ENCODE data around the gene NID2.

Gene NID2

GRCh38 chr14:52064174-52064573, 4.7 kb downstream of the NID2 start:
- Histone ChIP-seq H3K9me3 (ENCODE audit: control insufficient read depth, insufficient read depth, low read length) (no peaks in the 10 kb centered on the region), H3K36me3 (ENCODE audit: control insufficient read depth, insufficient read depth, low read length) (no peaks in the 10 kb centered on the region), H3K9ac (ENCODE audit: low read depth, low read length) (no peak overlapping the region), H3K27me3 (ENCODE audit: control insufficient read depth, insufficient read depth, low read length) (peaks cover 34% of the 10 kb centered on the region), H3K4me3 (ENCODE audit: low read depth, low read length) (no peak overlapping the region), H3K4me1 (ENCODE audit: control insufficient read depth, insufficient read depth, low read length) (peaks cover 3% of the 10 kb centered on the region)

- Histone ChIP-seq H3K4me3 (ENCODE audit: low read depth, low read length) (no peak overlapping the region), H3K9ac (ENCODE audit: low read depth, low read length) (no peak overlapping the region), H3K27me3 (ENCODE audit: control insufficient read depth, insufficient read depth, low read length) (peaks cover 28% of the 10 kb centered on the region), H3K9me3 (ENCODE audit: control insufficient read depth, insufficient read depth, low read length) (no peaks in the 10 kb centered on the region), H3K36me3 (ENCODE audit: control insufficient read depth, insufficient read depth, low read length) (no peaks in the 10 kb centered on the region), H3K4me1 (ENCODE audit: control insufficient read depth, insufficient read depth, low read length) (peaks cover 3% of the 10 kb centered on the region)
These were observed 5.8 kb downstream of the NID2 start for GRCh38 chr14:52063052-52063462.

DNA sequence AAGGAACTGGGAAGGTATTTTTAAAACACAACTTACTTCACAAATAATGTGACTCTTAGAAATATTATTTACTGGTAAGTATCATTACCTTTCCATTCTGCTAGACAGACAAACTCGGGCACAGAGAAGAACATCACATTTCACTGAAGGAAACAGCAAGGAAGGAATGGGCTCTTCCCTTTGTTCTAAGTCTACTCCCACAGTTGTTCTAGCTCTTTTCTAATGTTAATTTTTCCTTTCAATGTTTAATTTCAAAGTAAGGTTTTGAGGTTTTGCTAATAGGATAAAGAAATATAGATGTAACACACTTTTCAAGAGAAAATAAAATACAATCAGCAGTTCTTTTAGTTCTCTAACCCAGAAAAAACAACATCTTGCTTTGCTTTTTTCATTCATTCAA, 7.0 kb downstream of the NID2 start:
- H3K36me3 ChIP-seq (ENCODE audit: control insufficient read depth, insufficient read depth, low read length): no peaks in the 10 kb centered on the region
- H3K9me3 ChIP-seq (ENCODE audit: control insufficient read depth, insufficient read depth, low read length): no peaks in the 10 kb centered on the region
- peaks cover 16% of the 10 kb centered on the region for H3K27me3 ChIP-seq (ENCODE audit: control insufficient read depth, insufficient read depth, low read length)
- H3K4me3 ChIP-seq (ENCODE audit: low read depth, low read length): no peak overlapping the region
- H3K4me1 ChIP-seq (ENCODE audit: control insufficient read depth, insufficient read depth, low read length): peaks cover 3% of the 10 kb centered on the region
- H3K9ac ChIP-seq (ENCODE audit: low read depth, low read length): no peak overlapping the region

DNA sequence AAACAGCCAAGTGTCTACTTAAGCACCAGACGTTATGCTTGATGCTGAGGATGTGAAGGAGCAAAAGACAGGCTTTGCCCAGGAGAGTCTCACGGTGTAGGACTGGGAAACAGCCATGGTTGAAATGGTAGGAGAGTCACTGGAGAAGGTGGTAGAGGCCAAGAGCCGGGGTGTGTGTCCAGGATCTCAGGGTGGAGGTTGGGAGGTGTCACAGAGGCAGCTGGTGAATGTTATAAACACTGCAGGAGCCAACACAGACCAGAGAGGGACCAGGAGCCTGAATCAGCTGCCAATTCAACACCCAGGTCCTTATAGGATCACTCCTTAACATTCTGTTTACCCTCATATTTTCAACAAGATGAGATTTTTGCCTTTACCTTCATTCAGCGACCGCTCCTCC, 7.5 kb downstream of the NID2 start:
- H3K36me3 ChIP-seq (ENCODE audit: control insufficient read depth, insufficient read depth, low read length): no peaks in the 10 kb centered on the region
- no peak overlapping the region for H3K9ac ChIP-seq (ENCODE audit: low read depth, low read length)
- no peaks in the 10 kb centered on the region for H3K9me3 ChIP-seq (ENCODE audit: control insufficient read depth, insufficient read depth, low read length)
- H3K27me3 ChIP-seq (ENCODE audit: control insufficient read depth, insufficient read depth, low read length): peaks cover 11% of the 10 kb centered on the region
- no peak overlapping the region for H3K4me3 ChIP-seq (ENCODE audit: low read depth, low read length)
- H3K4me1 ChIP-seq (ENCODE audit: control insufficient read depth, insufficient read depth, low read length): peaks cover 3% of the 10 kb centered on the region

- Histone ChIP-seq H3K9me3 (ENCODE audit: control insufficient read depth, insufficient read depth, low read length) (no peaks in the 10 kb centered on the region), H3K9ac (ENCODE audit: low read depth, low read length) (no peak overlapping the region), H3K4me3 (ENCODE audit: low read depth, low read length) (no peak overlapping the region), H3K4me1 (ENCODE audit: control insufficient read depth, insufficient read depth, low read length) (peaks cover 3% of the 10 kb centered on the region), H3K27me3 (ENCODE audit: control insufficient read depth, insufficient read depth, low read length) (peaks cover 5% of the 10 kb centered on the region), H3K36me3 (ENCODE audit: control insufficient read depth, insufficient read depth, low read length) (no peaks in the 10 kb centered on the region)
These were observed 8.8 kb downstream of the NID2 start for GRCh38 chr14:52060080-52060479.

DNA sequence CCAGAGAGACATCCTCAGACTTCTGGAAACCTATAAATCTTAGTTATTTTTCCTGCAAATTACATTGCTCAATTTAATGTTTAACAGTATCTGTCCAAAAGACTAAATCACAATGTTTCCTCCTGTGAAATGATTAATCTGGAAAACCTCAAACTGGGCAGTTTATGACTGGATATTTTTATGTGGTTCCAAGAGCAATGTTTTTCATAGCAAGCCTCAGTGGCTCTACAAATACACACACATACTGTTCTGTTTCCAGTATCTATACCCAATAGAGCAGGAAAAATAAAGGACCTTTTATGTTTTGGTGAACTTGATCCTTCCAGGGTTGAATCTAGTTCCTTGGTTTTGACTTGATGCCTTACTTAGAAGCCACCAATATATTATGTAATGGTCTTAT, 9.2 kb downstream of the NID2 start:
- H3K36me3 ChIP-seq (ENCODE audit: control insufficient read depth, insufficient read depth, low read length): no peaks in the 10 kb centered on the region
- H3K4me1 ChIP-seq (ENCODE audit: control insufficient read depth, insufficient read depth, low read length): peaks cover 3% of the 10 kb centered on the region
- H3K4me3 ChIP-seq (ENCODE audit: low read depth, low read length): no peak overlapping the region
- H3K27me3 ChIP-seq (ENCODE audit: control insufficient read depth, insufficient read depth, low read length): peaks cover 2% of the 10 kb centered on the region
- H3K9me3 ChIP-seq (ENCODE audit: control insufficient read depth, insufficient read depth, low read length): no peaks in the 10 kb centered on the region
- no peak overlapping the region for H3K9ac ChIP-seq (ENCODE audit: low read depth, low read length)

DNA sequence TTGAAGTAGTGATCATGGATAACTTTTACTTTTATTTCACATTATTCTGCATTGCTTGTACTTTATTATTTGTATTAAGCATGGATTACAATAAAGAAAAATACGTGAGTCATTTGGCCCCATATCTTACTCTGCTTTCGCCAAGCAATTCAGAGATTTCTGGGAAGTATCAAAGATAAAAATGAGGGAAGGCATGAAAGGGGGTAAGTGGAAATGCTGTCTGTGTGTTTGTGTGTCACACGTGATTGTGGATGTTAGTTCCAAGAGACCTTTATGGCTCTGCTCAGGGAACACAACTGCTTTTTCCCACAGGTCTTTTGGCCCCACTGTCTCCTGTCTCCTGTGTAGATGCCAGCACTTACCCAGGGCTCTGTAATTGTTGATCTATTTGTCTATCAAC, 10.5 kb downstream of the NID2 start:
- Histone ChIP-seq H3K4me1 (ENCODE audit: control insufficient read depth, insufficient read depth, low read length) (peaks cover 3% of the 10 kb centered on the region), H3K36me3 (ENCODE audit: control insufficient read depth, insufficient read depth, low read length) (no peaks in the 10 kb centered on the region), H3K27me3 (ENCODE audit: control insufficient read depth, insufficient read depth, low read length) (no peaks in the 10 kb centered on the region), H3K9me3 (ENCODE audit: control insufficient read depth, insufficient read depth, low read length) (no peaks in the 10 kb centered on the region), H3K9ac (ENCODE audit: low read depth, low read length) (no peak overlapping the region), H3K4me3 (ENCODE audit: low read depth, low read length) (no peak overlapping the region)

DNA sequence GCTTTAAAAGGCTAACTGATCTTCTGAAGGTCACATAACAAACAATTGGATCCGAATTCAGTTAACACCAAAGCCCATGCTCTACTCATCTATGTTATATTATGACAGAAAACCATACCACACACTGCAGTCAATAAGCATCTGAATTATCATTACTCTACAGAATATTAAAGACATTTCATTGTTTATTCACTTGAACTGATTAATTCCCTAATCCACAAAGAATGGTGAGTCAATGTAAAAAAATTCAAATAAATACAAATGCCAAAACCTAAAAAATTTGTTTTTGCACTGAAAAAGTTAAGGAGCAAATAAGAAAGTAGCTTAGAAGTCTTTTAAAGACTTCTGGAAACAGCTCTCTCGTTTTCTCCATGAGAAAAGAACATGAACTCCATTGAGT, 13.7 kb downstream of the NID2 start:
- Histone ChIP-seq H3K9ac (ENCODE audit: low read depth, low read length) (no peak overlapping the region), H3K9me3 (ENCODE audit: control insufficient read depth, insufficient read depth, low read length) (no peaks in the 10 kb centered on the region), H3K27me3 (ENCODE audit: control insufficient read depth, insufficient read depth, low read length) (no peaks in the 10 kb centered on the region), H3K36me3 (ENCODE audit: control insufficient read depth, insufficient read depth, low read length) (no peaks in the 10 kb centered on the region), H3K4me1 (ENCODE audit: control insufficient read depth, insufficient read depth, low read length) (no peaks in the 10 kb centered on the region), H3K4me3 (ENCODE audit: low read depth, low read length) (no peak overlapping the region)

GRCh38 chr14:52054678-52055077, 14.2 kb downstream of the NID2 start:
- no peaks in the 10 kb centered on the region for H3K4me1 ChIP-seq (ENCODE audit: control insufficient read depth, insufficient read depth, low read length)
- no peak overlapping the region for H3K9ac ChIP-seq (ENCODE audit: low read depth, low read length)
- H3K4me3 ChIP-seq (ENCODE audit: low read depth, low read length): no peak overlapping the region

DNA sequence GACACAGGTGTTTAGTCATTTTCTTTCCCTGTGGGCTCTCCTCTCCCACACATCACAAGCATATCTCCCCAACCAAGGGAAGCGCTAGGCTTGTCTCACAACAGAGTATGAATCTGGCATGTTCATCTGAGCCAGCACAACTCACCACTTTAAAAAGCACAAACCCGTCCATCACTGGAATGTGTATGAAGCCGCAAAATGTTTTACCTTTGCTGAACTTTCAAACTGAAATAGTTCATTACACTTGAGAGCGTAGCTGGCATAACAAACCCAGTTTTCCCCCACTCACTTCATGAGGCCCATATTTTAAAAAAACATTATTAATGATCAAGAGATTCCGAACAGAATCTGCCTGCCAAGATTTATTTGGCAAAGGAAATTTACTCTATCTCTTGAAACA, 15.8 kb downstream of the NID2 start:
- no peak overlapping the region for H3K4me3 ChIP-seq (ENCODE audit: low read depth, low read length)
- H3K9me3 ChIP-seq (ENCODE audit: control insufficient read depth, insufficient read depth, low read length): no peaks in the 10 kb centered on the region
- no peaks in the 10 kb centered on the region for H3K27me3 ChIP-seq (ENCODE audit: control insufficient read depth, insufficient read depth, low read length)
- H3K9ac ChIP-seq (ENCODE audit: low read depth, low read length): no peak overlapping the region
- peaks cover 4% of the 10 kb centered on the region for H3K4me1 ChIP-seq (ENCODE audit: control insufficient read depth, insufficient read depth, low read length)
- no peaks in the 10 kb centered on the region for H3K36me3 ChIP-seq (ENCODE audit: control insufficient read depth, insufficient read depth, low read length)

More at GRCh38 chr14:52054678-52055077, 14.2 kb downstream of the NID2 start:
- H3K27me3 ChIP-seq (ENCODE audit: control insufficient read depth, insufficient read depth, low read length): no peaks in the 10 kb centered on the region
- H3K36me3 ChIP-seq (ENCODE audit: control insufficient read depth, insufficient read depth, low read length): no peaks in the 10 kb centered on the region
- no peaks in the 10 kb centered on the region for H3K9me3 ChIP-seq (ENCODE audit: control insufficient read depth, insufficient read depth, low read length)

DNA sequence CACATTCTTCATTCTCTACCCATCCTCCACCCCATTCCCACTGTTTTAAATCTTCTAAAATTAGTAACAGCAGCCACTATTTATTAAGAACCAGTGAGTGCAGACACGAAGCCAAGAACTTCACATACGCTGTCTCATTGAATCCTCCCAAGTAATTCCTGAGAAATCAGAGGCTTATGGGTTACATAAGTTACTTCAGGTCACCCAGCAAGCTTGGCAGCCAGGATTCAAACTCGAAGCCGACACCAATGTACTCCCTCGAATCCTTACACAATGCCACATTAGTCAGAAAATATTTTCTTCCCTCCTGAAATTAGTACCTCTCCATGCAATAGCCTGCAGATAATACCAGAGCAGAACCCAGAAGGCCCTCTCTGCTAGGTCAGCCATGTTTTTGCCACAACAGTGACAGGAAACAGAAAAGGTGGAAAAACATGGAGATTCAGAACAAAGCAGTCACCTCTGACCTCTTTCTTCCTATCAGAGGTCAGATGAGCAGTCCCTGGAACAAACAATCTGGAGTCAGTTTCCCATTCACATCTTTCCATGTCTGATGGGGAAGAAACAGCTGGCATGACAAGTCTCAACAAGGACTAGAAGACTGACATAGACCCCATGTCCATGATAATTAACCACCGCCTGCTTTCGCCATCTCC, 16.4 kb downstream of the NID2 start:
- Histone ChIP-seq H3K4me1 (ENCODE audit: control insufficient read depth, insufficient read depth, low read length) (peaks cover 4% of the 10 kb centered on the region), H3K27me3 (ENCODE audit: control insufficient read depth, insufficient read depth, low read length) (no peaks in the 10 kb centered on the region), H3K4me3 (ENCODE audit: low read depth, low read length) (no peak overlapping the region), H3K9me3 (ENCODE audit: control insufficient read depth, insufficient read depth, low read length) (no peaks in the 10 kb centered on the region), H3K36me3 (ENCODE audit: control insufficient read depth, insufficient read depth, low read length) (no peaks in the 10 kb centered on the region), H3K9ac (ENCODE audit: low read depth, low read length) (no peak overlapping the region)

GRCh38 chr14:52051871-52052270, 17.0 kb downstream of the NID2 start:
- Histone ChIP-seq H3K4me1 (ENCODE audit: control insufficient read depth, insufficient read depth, low read length) (peaks cover 4% of the 10 kb centered on the region), H3K9ac (ENCODE audit: low read depth, low read length) (no peak overlapping the region), H3K4me3 (ENCODE audit: low read depth, low read length) (no peak overlapping the region), H3K9me3 (ENCODE audit: control insufficient read depth, insufficient read depth, low read length) (no peaks in the 10 kb centered on the region), H3K27me3 (ENCODE audit: control insufficient read depth, insufficient read depth, low read length) (no peaks in the 10 kb centered on the region), H3K36me3 (ENCODE audit: control insufficient read depth, insufficient read depth, low read length) (no peaks in the 10 kb centered on the region)
